Natural killer cell (primary cell): ENCODE data around the gene DPM2. TPM values are rescaled to one million over a fixed set of nuclear protein-coding genes. Genes with fewer than 3 reads are reported as not detected.

Experiments
- ATAC-seq, 3 donors: fragments of 150-1000 bp in 2 of 3; fragments of 200-7000 bp in 1 of 3; cut with Tn5 transposase; 1 replicate in 1 of 3; 2 replicates in 2 of 3; pipeline ENCODE4 v1.10.0; 2021; ENCODE audit warnings: mild to moderate bottlenecking in 2 of 3, moderate library complexity in 2 of 3
- DNase-seq, 2 donors: peaks; one replicate each; pipeline versions ENCODE4 v3.0.0 to v3.0.0-alpha.2; 2013 to 2021; ENCODE audit warnings: mixed read lengths in 1 of 2
- H3K27ac ChIP-seq: one replicate; pipeline ENCODE4 v1.5.1; 2013; ENCODE audit warnings: mild to moderate bottlenecking, low read length
- H3K27me3 ChIP-seq: one replicate; pipeline ENCODE4 v1.6.1; 2013; ENCODE audit warnings: low read length; ENCODE audit not compliant: control insufficient read depth, insufficient read depth
- H3K36me3 ChIP-seq: one replicate; pipeline ENCODE4 v1.6.1; 2013; ENCODE audit warnings: low read length; ENCODE audit not compliant: control insufficient read depth, insufficient read depth
- H3K4me1 ChIP-seq: one replicate; pipeline ENCODE4 v1.6.1; 2013; ENCODE audit warnings: low read length; ENCODE audit not compliant: control insufficient read depth, insufficient read depth
- H3K4me3 ChIP-seq: one replicate; pipeline ENCODE4 v1.5.1; 2013; ENCODE audit warnings: low read length
- H3K9me3 ChIP-seq: one replicate; pipeline ENCODE4 v1.6.1; 2013; ENCODE audit warnings: low read length; ENCODE audit not compliant: control insufficient read depth, insufficient read depth
- H3K27ac Mint-ChIP-seq, 2 donors: one replicate each; pipeline ENCODE4 v1.8.0; 2022; ENCODE audit warnings: mild to moderate bottlenecking in 2 of 2, mixed read lengths in 2 of 2, moderate library complexity in 1 of 2
- H3K27me3 Mint-ChIP-seq, 2 donors: one replicate each; pipeline ENCODE4 v1.8.0; 2022; ENCODE audit warnings: low read depth in 2 of 2, mixed read lengths in 2 of 2
- H3K36me3 Mint-ChIP-seq: one replicate; pipeline ENCODE4 v1.8.0; 2022; ENCODE audit warnings: mixed read lengths
- H3K4me1 Mint-ChIP-seq, 2 donors: one replicate each; pipeline ENCODE4 v1.8.0; 2022; ENCODE audit warnings: mixed read lengths in 2 of 2
- H3K4me3 Mint-ChIP-seq: one replicate; pipeline ENCODE4 v1.8.0; 2022; ENCODE audit warnings: mild to moderate bottlenecking, moderate library complexity, mixed read lengths
- H3K9me3 Mint-ChIP-seq, 2 donors: one replicate each; pipeline ENCODE4 v1.8.0; 2022; ENCODE audit warnings: mixed read lengths in 2 of 2
- WGBS: methylation state at CpG from one replicate; pipeline ENCODE4 v1.1.7; 2013; ENCODE audit warnings: missing lambda C conversion rate; ENCODE audit not compliant: insufficient coverage; 5-methylcytosine and 5-hydroxymethylcytosine counted together
- intact Hi-C: fragments of 100-400 bp; cut with micrococcal nuclease; formaldehyde crosslinking; loops from one replicate; pipeline ENCODE4 v1.14.2; 2022
- total RNA-seq, 4 donors: library from RNA; stranded (reverse); fragments of 120-200 nt in 1 of 4; gene quantifications; one replicate each; pipeline versions ENCODE4 v1.2.3 to v1.2.4, GENCODE V29; 2013 to 2022
- TF ChIP-seq, protein P1 (sequence below): fragments of 200-600 bp; IDR thresholded peaks from one replicate; pipeline ENCODE4 v1.8.0; 2022; ENCODE audit warnings: antibody characterized with exemption

DPM2 gene
- total RNA-seq, 3 donors from 2014 or later (not counting 1 experiment from before 2014, with no cell fraction given) = 22.9 to 31.4 (median 24.1) TPM

GRCh38 chr9:127886401-127886972 lies 51.2 kb downstream of the DPM2 start:
- Mint-ChIP-seq H3K4me1 (peaks cover 12 to 35% of the 10 kb centered on the region in 2 donors), H3K27me3 (no peaks in the 10 kb centered on the region), H3K4me3 (no peak overlapping the region), H3K36me3 (no peaks in the 10 kb centered on the region), H3K9me3 (no peaks in the 10 kb centered on the region), H3K27ac (peak overlapping the region in 1 of 2 donors; percentile 80)
- Histone ChIP-seq H3K27ac (no peak overlapping the region), H3K9me3 (no peaks in the 10 kb centered on the region), H3K27me3 (no peaks in the 10 kb centered on the region), H3K4me1 (peaks cover 18% of the 10 kb centered on the region), H3K36me3 (peaks cover 53% of the 10 kb centered on the region), H3K4me3 (no peak overlapping the region)
- no peak for ATAC-seq
- DNase-seq = no peak
- TF ChIP-seq, protein P1, sequence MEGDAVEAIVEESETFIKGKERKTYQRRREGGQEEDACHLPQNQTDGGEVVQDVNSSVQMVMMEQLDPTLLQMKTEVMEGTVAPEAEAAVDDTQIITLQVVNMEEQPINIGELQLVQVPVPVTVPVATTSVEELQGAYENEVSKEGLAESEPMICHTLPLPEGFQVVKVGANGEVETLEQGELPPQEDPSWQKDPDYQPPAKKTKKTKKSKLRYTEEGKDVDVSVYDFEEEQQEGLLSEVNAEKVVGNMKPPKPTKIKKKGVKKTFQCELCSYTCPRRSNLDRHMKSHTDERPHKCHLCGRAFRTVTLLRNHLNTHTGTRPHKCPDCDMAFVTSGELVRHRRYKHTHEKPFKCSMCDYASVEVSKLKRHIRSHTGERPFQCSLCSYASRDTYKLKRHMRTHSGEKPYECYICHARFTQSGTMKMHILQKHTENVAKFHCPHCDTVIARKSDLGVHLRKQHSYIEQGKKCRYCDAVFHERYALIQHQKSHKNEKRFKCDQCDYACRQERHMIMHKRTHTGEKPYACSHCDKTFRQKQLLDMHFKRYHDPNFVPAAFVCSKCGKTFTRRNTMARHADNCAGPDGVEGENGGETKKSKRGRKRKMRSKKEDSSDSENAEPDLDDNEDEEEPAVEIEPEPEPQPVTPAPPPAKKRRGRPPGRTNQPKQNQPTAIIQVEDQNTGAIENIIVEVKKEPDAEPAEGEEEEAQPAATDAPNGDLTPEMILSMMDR = no peak
- WGBS = 98% methylated on average over 18 of the region's 18 CpGs
- intact Hi-C loops = no loop called here

GRCh38 chr9:127885508-127886281 lies 52.0 kb downstream of the DPM2 start:
- H3K27me3 ChIP-seq = no peaks in the 10 kb centered on the region
- H3K36me3 ChIP-seq = peaks cover 47% of the 10 kb centered on the region
- DNase-seq (no peak), ATAC-seq (no peak)
- no peak overlapping the region for H3K4me3 Mint-ChIP-seq
- intact Hi-C loops = no loop called here
- 87% methylated on average over 13 of the region's 13 CpGs for WGBS
- no peak overlapping the region for H3K27ac ChIP-seq
- H3K9me3 ChIP-seq = no peaks in the 10 kb centered on the region
- no peak overlapping the region for H3K4me3 ChIP-seq
- peaks cover 12 to 32% of the 10 kb centered on the region in 2 donors for H3K4me1 Mint-ChIP-seq
- H3K4me1 ChIP-seq = peaks cover 18% of the 10 kb centered on the region
- H3K27me3 Mint-ChIP-seq = no peaks in the 10 kb centered on the region
- H3K9me3 Mint-ChIP-seq = no peaks in the 10 kb centered on the region
- H3K36me3 Mint-ChIP-seq = no peaks in the 10 kb centered on the region
- TF ChIP-seq, protein P1 = no peak
- peak overlapping the region in 1 of 2 donors; percentile 80 for H3K27ac Mint-ChIP-seq

Other genes with a start within 250 kb of the DPM2 start
- gene CFAP157, start 230.9 kb downstream of the DPM2 start, total RNA-seq = not detected
- 10 to 100 TPM in 2 of 3 donors, 1 to 10 TPM in 1; 6.9 to 11.5 (median 11.0) TPM for gene PTRH1, start 222.2 kb downstream of the DPM2 start, total RNA-seq
- 10 to 100 TPM; 15.5 to 23.0 (median 21.5) TPM for gene TTC16, start 221.8 kb downstream of the DPM2 start, total RNA-seq
- 10 to 100 TPM; 20.9 to 27.8 (median 23.7) TPM for gene TOR2A, start 202.6 kb downstream of the DPM2 start, total RNA-seq
- 10 to 100 TPM; 42.8 to 86.8 (median 56.6) TPM for gene SH2D3C, start 159.2 kb downstream of the DPM2 start, total RNA-seq
- gene CDK9, start 151.8 kb downstream of the DPM2 start, total RNA-seq = 100 to 1,000 TPM; 181 to 207 (median 188) TPM
- gene FPGS, start 135.0 kb downstream of the DPM2 start, total RNA-seq = 100 to 1,000 TPM in 2 of 3 donors, 10 to 100 TPM in 1; 99.1 to 108 (median 107) TPM
- 10 to 100 TPM in 2 of 3 donors, 1 to 10 TPM in 1; 8.5 to 13.6 (median 12.3) TPM for gene ENG, start 83.2 kb downstream of the DPM2 start, total RNA-seq
- gene AK1, start 60.2 kb downstream of the DPM2 start, total RNA-seq = 10 to 100 TPM; 47.3 to 76.3 (median 54.2) TPM
- gene ST6GALNAC6, start 38.3 kb downstream of the DPM2 start, total RNA-seq = 100 to 1,000 TPM; 120 to 148 (median 127) TPM
- 10 to 100 TPM; 18.8 to 33.0 (median 20.4) TPM for gene ST6GALNAC4, start 20.8 kb downstream of the DPM2 start, total RNA-seq
- gene PIP5KL1, start 7.1 kb downstream of the DPM2 start, total RNA-seq = 1 to 10 TPM in 1 of 3 donors, under 1 TPM in 2; 0.52 to 1.4 (median 0.97) TPM
- gene EEIG1, start 43.1 kb upstream of the DPM2 start, total RNA-seq = 10 to 100 TPM; 10.3 to 36.0 (median 28.2) TPM
- 10 to 100 TPM; 11.9 to 12.6 (median 12.1) TPM for gene NAIF1, start 129.5 kb upstream of the DPM2 start, total RNA-seq
- gene SLC25A25, start 130.4 kb upstream of the DPM2 start, total RNA-seq = 10 to 100 TPM; 16.8 to 19.1 (median 18.9) TPM
- gene PTGES2, start 189.9 kb upstream of the DPM2 start, total RNA-seq = 10 to 100 TPM; 43.4 to 57.0 (median 53.3) TPM
- gene LCN2, start 211.6 kb upstream of the DPM2 start, total RNA-seq = under 1 TPM in 2 of 3 donors, not detected in 1; 0.82 to 0.99 TPM
- gene BBLN, start 222.4 kb upstream of the DPM2 start, total RNA-seq = 10 to 100 TPM; 61.8 to 74.0 (median 69.3) TPM